Left lung (tissue), 10 donors: ENCODE data around the gene RSU1. TPM values are rescaled to one million over a fixed set of nuclear protein-coding genes. Genes with fewer than 3 reads are reported as not detected.

ENCODE experiments used
- ATAC-seq: fragments of 200-7000 bp; cut with Tn5 transposase; one replicate; pipeline ENCODE4 v1.9.1; 2020; ENCODE audit warnings: moderate library complexity
- DNase-seq, 4 donors: peaks; one replicate each; pipeline ENCODE4 v3.0.0-alpha.2; 2013 to 2020
- H3K27ac ChIP-seq, 2 donors: fragments of 200-600 bp; sonication (generic) in 1 of 2; one replicate each; pipeline versions ENCODE4 v1.5.0 to v1.8.0; 2020 to 2021
- H3K27me3 ChIP-seq, 2 donors: fragments of 200-600 bp; sonication (generic) in 1 of 2; one replicate each; pipeline versions ENCODE4 v1.5.0 to v1.8.0; 2020 to 2021
- H3K36me3 ChIP-seq, 2 donors: fragments of 200-600 bp; sonication (generic) in 1 of 2; one replicate each; pipeline versions ENCODE4 v1.5.0 to v1.8.0; 2020 to 2021
- H3K4me1 ChIP-seq, 2 donors: fragments of 200-600 bp; one replicate each; pipeline ENCODE4 v1.8.0; 2021
- H3K4me3 ChIP-seq, 2 donors: fragments of 200-600 bp; sonication (generic) in 1 of 2; one replicate each; pipeline versions ENCODE4 v1.5.0 to v1.8.0; 2020 to 2021; ENCODE audit warnings: mild to moderate bottlenecking in 1 of 2
- H3K9me3 ChIP-seq, 2 donors: fragments of 200-600 bp; sonication (generic) in 1 of 2; one replicate each; pipeline versions ENCODE4 v1.5.0 to v1.8.0; 2020 to 2021
- intact Hi-C, 2 donors: fragments of 100-400 bp; cut with DNase I; formaldehyde crosslinking; loops; one replicate each; pipeline versions ENCODE4 v1.11.2 to v1.14.2; 2022
- polyA plus RNA-seq, 6 donors: library from polyadenylated mRNA; unstranded; fragments of 120-200 nt; gene quantifications; one replicate each; pipeline ENCODE4 v1.2.1, GENCODE V29; 2013; ENCODE audit not compliant: insufficient read length in 6 of 6
- total RNA-seq, 2 donors: library from RNA; stranded (reverse); fragmentation: NEBNext Ultra II Directional; extraction: Animal tissue kit (Norgen Biotek cat#: 25700); gene quantifications; one replicate each; pipeline ENCODE4 v1.2.1, GENCODE V29; 2021
- TF ChIP-seq, protein P1 (sequence below), 2 donors: fragments of 200-600 bp; sonication (generic) in 1 of 2; IDR thresholded peaks; one replicate each; pipeline versions ENCODE4 v1.5.0 to v1.8.0; 2021; ENCODE audit warnings: antibody characterized with exemption in 2 of 2
- donor health status: DM: no; HTN: yes; CAD: no.
- donor health status: DM: no; HTN: no; CAD: no.

RSU1 gene
- total and polyA plus RNA-seq, 8 donors = 68.1 to 114 (median 85.3) TPM

DNA sequence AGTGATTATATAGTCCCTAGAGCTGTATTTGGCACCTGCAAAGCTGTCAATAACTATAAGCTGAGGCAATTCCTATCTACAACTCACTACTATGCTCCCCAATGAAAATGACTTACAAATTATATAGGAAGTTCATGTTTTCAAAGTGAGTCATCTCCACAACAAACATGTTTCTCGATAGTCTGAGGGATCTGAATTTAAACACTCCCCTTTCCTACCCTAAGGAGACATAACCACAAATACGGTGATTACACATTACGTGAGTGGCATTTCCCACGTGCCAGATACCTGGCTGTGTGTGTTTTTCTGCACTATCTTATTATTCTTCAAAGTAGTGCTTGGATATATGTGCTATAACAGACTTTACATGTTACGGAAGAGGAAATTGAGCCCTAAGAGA lies 173.1 kb downstream of the RSU1 start:
- intact Hi-C loops = no loop called here
- TF ChIP-seq, protein P1, sequence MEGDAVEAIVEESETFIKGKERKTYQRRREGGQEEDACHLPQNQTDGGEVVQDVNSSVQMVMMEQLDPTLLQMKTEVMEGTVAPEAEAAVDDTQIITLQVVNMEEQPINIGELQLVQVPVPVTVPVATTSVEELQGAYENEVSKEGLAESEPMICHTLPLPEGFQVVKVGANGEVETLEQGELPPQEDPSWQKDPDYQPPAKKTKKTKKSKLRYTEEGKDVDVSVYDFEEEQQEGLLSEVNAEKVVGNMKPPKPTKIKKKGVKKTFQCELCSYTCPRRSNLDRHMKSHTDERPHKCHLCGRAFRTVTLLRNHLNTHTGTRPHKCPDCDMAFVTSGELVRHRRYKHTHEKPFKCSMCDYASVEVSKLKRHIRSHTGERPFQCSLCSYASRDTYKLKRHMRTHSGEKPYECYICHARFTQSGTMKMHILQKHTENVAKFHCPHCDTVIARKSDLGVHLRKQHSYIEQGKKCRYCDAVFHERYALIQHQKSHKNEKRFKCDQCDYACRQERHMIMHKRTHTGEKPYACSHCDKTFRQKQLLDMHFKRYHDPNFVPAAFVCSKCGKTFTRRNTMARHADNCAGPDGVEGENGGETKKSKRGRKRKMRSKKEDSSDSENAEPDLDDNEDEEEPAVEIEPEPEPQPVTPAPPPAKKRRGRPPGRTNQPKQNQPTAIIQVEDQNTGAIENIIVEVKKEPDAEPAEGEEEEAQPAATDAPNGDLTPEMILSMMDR (IDR thresholded peaks at IDR 0.05) = no peak
- H3K4me1 ChIP-seq = no peaks in the 10 kb centered on the region
- H3K4me3 ChIP-seq = no peak overlapping the region
- ATAC-seq (no peak), DNase-seq (no peak)
- H3K9me3 ChIP-seq = no peaks in the 10 kb centered on the region
- H3K27ac ChIP-seq = no peak overlapping the region
- H3K27me3 ChIP-seq = no peaks in the 10 kb centered on the region
- no peaks in the 10 kb centered on the region for H3K36me3 ChIP-seq

DNA sequence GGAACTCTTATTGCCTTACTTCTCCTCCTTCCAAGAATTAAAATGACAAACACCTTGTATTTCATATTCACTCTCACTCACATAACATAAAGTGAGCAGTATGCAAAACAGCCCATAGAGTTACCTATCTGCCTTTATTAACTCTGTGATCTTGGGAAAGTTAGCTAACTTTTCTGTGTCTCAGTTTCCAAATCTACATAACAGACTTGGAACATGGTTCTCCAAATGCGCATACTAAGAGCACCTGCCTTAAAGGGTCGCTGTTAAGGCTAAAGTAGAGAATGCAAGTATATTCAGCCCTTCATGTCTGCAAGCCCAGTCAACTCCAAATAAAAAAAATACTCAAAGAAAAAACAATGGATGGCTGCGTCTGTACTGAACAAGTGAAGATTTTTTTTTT lies 173.7 kb downstream of the RSU1 start:
- Histone ChIP-seq H3K9me3 (no peaks in the 10 kb centered on the region), H3K4me1 (no peaks in the 10 kb centered on the region), H3K4me3 (no peak overlapping the region), H3K27me3 (no peaks in the 10 kb centered on the region), H3K36me3 (no peaks in the 10 kb centered on the region), H3K27ac (no peak overlapping the region)
- TF ChIP-seq, protein P1 (IDR thresholded peaks at IDR 0.05) = no peak
- intact Hi-C loops = no loop called here
- ATAC-seq = no peak
- no peak for DNase-seq

DNA sequence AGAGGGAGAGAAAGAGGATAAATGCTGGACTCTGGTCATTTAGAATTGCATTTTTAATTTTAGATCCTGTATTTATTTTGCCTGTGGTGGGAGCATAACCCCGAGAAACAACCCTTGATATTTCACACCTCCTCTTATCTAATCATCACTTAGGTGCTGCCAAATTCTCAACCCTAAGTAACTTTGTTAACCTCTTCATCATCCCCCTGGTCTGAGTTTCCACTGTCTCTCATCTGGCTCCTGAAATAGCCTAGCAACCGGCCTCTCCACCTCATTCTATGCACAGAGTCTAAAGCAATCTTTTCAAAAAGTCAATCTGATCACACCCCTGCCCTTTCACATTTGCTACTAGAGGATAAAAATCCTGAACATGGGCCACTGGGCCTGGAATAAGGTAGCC lies 177.1 kb downstream of the RSU1 start:
- Histone ChIP-seq H3K27ac (no peak overlapping the region), H3K36me3 (no peaks in the 10 kb centered on the region), H3K9me3 (no peaks in the 10 kb centered on the region), H3K4me1 (no peaks in the 10 kb centered on the region), H3K4me3 (no peak overlapping the region), H3K27me3 (no peaks in the 10 kb centered on the region)
- TF ChIP-seq, protein P1 (IDR thresholded peaks at IDR 0.05) = no peak
- intact Hi-C loops = no loop called here
- DNase-seq (no peak), ATAC-seq (no peak)

DNA sequence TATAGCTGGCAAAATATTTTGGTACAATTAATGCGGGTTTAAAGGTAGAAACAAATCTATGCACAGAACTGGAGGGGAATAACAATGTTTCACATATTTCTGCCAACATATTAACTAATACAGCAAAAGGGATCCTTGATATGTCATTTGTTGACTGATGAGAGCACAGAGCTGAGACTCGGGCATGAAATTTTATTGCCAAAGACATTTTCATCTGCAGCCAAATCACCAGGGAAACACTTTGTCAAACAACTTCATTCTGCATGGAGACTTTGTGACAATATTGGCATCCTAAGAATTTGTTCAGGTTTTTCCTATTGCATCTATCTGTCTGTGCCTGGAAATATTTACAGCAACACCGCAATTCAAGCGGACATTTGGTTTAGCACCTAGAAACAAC lies 177.8 kb downstream of the RSU1 start:
- Histone ChIP-seq H3K27ac (no peak overlapping the region), H3K4me3 (no peak overlapping the region), H3K4me1 (no peaks in the 10 kb centered on the region), H3K9me3 (no peaks in the 10 kb centered on the region), H3K27me3 (no peaks in the 10 kb centered on the region), H3K36me3 (no peaks in the 10 kb centered on the region)
- ATAC-seq (no peak), DNase-seq (no peak)
- intact Hi-C loops = no loop called here
- TF ChIP-seq, protein P1 (IDR thresholded peaks at IDR 0.05) = no peak

GRCh38 chr10:16632996-16633395 lies 184.2 kb downstream of the RSU1 start:
- H3K27ac ChIP-seq = no peak overlapping the region
- no peaks in the 10 kb centered on the region for H3K9me3 ChIP-seq
- TF ChIP-seq, protein P1 (IDR thresholded peaks at IDR 0.05) = no peak
- H3K36me3 ChIP-seq = no peaks in the 10 kb centered on the region
- intact Hi-C loops = no loop called here
- H3K4me1 ChIP-seq = no peaks in the 10 kb centered on the region
- H3K27me3 ChIP-seq = no peaks in the 10 kb centered on the region
- H3K4me3 ChIP-seq = no peak overlapping the region
- DNase-seq (no peak), ATAC-seq (no peak)
